IMR-90 (cell line): Measurements from ENCODE around the gene TK1.

Experiments used
- CEBPB ChIP-seq: IDR thresholded peaks from 2 replicates; pipeline ENCODE4 v1.6.1; 2012; ENCODE audit warnings: low read depth, low read length, improper control_type of control experiment
- CTCF ChIP-seq: conservative IDR thresholded peaks from 2 replicates; pipeline ENCODE4 v1.5.1; 2012; ENCODE audit warnings: mild to moderate bottlenecking, low read depth, low read length, improper control_type of control experiment
- RAD21 ChIP-seq: IDR thresholded peaks from 2 replicates; pipeline ENCODE4 v1.6.1; 2012; ENCODE audit warnings: low read length, improper control_type of control experiment
- RFX5 ChIP-seq: IDR thresholded peaks from 2 replicates; pipeline ENCODE4 v1.8.0; 2012; ENCODE audit warnings: low read depth, mild to moderate bottlenecking, low read length, moderate library complexity
- USF2 ChIP-seq: fragments of 150-350 bp; IDR thresholded peaks from 2 replicates; pipeline ENCODE4 v1.6.1; 2017; ENCODE audit warnings: mild to moderate bottlenecking, antibody characterized with exemption, low read length, low read depth

GRCh38 chr17:78130090-78130436 lies 56.8 kb downstream of the TK1 start:
- TF ChIP-seq CTCF = no peak
- no peak for TF ChIP-seq CEBPB
- TF ChIP-seq RFX5 = no peak
- no peak for TF ChIP-seq RAD21
- no peak for TF ChIP-seq USF2
